Lower lobe of right lung (tissue), 2 donors: ENCODE measurements around the gene OR2T27. TPM values are rescaled to one million over a fixed set of nuclear protein-coding genes. Genes with fewer than 3 reads are reported as not detected.
"Not testable (repeated sequence)": the region's sequence is repeated elsewhere in the genome, so short reads cannot be mapped to it uniquely, and the experiment has no call there.

Source experiments
- ATAC-seq, 2 donors: fragments of 200-7000 bp; cut with Tn5 transposase; one replicate each; pipeline ENCODE4 v1.9.1; 2020 to 2022; ENCODE audit warnings: mild to moderate bottlenecking in 2 of 2, moderate library complexity in 2 of 2
- DNase-seq: peaks from one replicate; pipeline ENCODE4 v3.0.0-alpha.2; 2020
- H3K27ac ChIP-seq: fragments of 200-600 bp; one replicate; pipeline ENCODE4 v1.8.0; 2022
- H3K27me3 ChIP-seq: fragments of 200-600 bp; one replicate; pipeline ENCODE4 v1.8.0; 2022; ENCODE audit warnings: low read depth
- H3K36me3 ChIP-seq: fragments of 200-600 bp; one replicate; pipeline ENCODE4 v1.8.0; 2022; ENCODE audit warnings: mild to moderate bottlenecking
- H3K4me1 ChIP-seq: fragments of 200-600 bp; one replicate; pipeline ENCODE4 v1.8.0; 2022
- H3K4me3 ChIP-seq: fragments of 200-600 bp; one replicate; pipeline ENCODE4 v1.8.0; 2022; ENCODE audit warnings: mild to moderate bottlenecking
- H3K9me3 ChIP-seq: fragments of 200-600 bp; one replicate; pipeline ENCODE4 v1.8.0; 2022
- intact Hi-C: fragments of 100-400 bp; cut with DNase I; formaldehyde crosslinking; loops from one replicate; pipeline ENCODE4 v1.11.0; 2022
- long read RNA-seq: library from polyadenylated mRNA; unstranded; transcript quantifications from one replicate; pipeline ENCODE4 v2.0.0, GENCODE V29; 2021
- total RNA-seq: library from RNA; stranded (reverse); fragmentation: NEBNext Ultra II Directional; extraction: Animal tissue kit (Norgen Biotek cat#: 25700); gene quantifications from one replicate; pipeline ENCODE4 v1.2.1, GENCODE V29; 2021
- TF ChIP-seq, protein P1 (sequence below): fragments of 200-600 bp; IDR thresholded peaks from one replicate; pipeline ENCODE4 v1.8.0; 2022; ENCODE audit warnings: antibody characterized with exemption, mild to moderate bottlenecking
- donor health status: DM: no; HTN: yes; CAD: no; lungs with severe emphysema.

Gene OR2T27, protein sequence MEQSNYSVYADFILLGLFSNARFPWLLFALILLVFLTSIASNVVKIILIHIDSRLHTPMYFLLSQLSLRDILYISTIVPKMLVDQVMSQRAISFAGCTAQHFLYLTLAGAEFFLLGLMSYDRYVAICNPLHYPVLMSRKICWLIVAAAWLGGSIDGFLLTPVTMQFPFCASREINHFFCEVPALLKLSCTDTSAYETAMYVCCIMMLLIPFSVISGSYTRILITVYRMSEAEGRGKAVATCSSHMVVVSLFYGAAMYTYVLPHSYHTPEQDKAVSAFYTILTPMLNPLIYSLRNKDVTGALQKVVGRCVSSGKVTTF
- not detected for total RNA-seq
- long read RNA-seq, result 0 reads

- DNase-seq, H3K27ac ChIP-seq, H3K9me3 ChIP-seq, ATAC-seq, H3K36me3 ChIP-seq, H3K4me1 ChIP-seq, intact Hi-C loops, H3K27me3 ChIP-seq, H3K4me3 ChIP-seq: not testable (repeated sequence)
Measured at GRCh38 chr1:248655354-248655753, at the start of gene OR2T27. Gene OR2T27, minus strand, starts transcription at chr1:248655528. Its CDS starts 4,644 bp downstream, at chr1:248650884.

- H3K27me3 ChIP-seq, result no peaks in the 10 kb centered on the region
- intact Hi-C loops, result no loop called here
Measured at GRCh38 chr1:248704606-248705005, 49.3 kb upstream of the OR2T27 start.

DNA sequence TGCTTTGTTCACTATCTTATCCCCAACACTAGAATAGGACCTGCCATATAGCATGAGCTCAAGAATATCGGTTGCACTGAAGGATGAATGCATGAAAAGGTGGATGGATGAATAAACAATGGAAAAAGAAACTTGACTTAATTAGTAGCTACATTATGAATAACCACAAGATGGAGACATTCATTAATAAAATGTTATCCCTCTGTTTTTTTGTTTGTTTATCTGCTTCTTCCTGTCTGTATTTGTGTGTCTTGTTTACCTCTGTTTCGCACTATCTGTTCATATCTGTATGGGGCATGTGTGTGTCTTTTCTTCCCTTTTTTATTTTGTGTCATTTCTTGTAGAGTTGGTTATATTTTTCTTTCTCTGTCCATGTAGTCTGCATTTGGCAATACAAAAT, 48.3 kb upstream of the OR2T27 start:
- no peak for ATAC-seq
- intact Hi-C loops, result no loop called here
- H3K27ac ChIP-seq, result no peak overlapping the region

More at GRCh38 chr1:248704606-248705005, 49.3 kb upstream of the OR2T27 start:
- no peaks in the 10 kb centered on the region for H3K36me3 ChIP-seq
- H3K4me3 ChIP-seq, result no peak overlapping the region
- no peaks in the 10 kb centered on the region for H3K9me3 ChIP-seq
- H3K27ac ChIP-seq, result no peak overlapping the region
- DNase-seq (no peak), ATAC-seq (no peak)
- peaks cover under 1% of the 10 kb centered on the region for H3K4me1 ChIP-seq
- TF ChIP-seq, protein P1, sequence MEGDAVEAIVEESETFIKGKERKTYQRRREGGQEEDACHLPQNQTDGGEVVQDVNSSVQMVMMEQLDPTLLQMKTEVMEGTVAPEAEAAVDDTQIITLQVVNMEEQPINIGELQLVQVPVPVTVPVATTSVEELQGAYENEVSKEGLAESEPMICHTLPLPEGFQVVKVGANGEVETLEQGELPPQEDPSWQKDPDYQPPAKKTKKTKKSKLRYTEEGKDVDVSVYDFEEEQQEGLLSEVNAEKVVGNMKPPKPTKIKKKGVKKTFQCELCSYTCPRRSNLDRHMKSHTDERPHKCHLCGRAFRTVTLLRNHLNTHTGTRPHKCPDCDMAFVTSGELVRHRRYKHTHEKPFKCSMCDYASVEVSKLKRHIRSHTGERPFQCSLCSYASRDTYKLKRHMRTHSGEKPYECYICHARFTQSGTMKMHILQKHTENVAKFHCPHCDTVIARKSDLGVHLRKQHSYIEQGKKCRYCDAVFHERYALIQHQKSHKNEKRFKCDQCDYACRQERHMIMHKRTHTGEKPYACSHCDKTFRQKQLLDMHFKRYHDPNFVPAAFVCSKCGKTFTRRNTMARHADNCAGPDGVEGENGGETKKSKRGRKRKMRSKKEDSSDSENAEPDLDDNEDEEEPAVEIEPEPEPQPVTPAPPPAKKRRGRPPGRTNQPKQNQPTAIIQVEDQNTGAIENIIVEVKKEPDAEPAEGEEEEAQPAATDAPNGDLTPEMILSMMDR, result no peak

GRCh38 chr1:248702714-248703113, 47.4 kb upstream of the OR2T27 start, which contains the start of gene OR14I1:
Gene OR14I1, minus strand, starts transcription at chr1:248702766.
- DNase-seq, result no peak
- Histone ChIP-seq H3K36me3 (no peaks in the 10 kb centered on the region), H3K27ac (no peak within 1 kb of the TSS), H3K27me3 (no peaks in the 10 kb centered on the region), H3K4me3 (no peak within 1 kb of the TSS), H3K4me1 (no peaks in the 10 kb centered on the region), H3K9me3 (no peaks in the 10 kb centered on the region)
- intact Hi-C loops, result no loop called here
- TF ChIP-seq, protein P1, result no peak
- ATAC-seq, result no peak

More for the DNA sequence above, 48.3 kb upstream of the OR2T27 start:
- Histone ChIP-seq H3K9me3 (no peaks in the 10 kb centered on the region), H3K36me3 (no peaks in the 10 kb centered on the region), H3K4me3 (no peak overlapping the region), H3K4me1 (no peaks in the 10 kb centered on the region), H3K27me3 (no peaks in the 10 kb centered on the region)
- TF ChIP-seq, protein P1, result no peak
- DNase-seq, result no peak

GRCh38 chr1:248699099-248699498, 43.8 kb upstream of the OR2T27 start:
- Histone ChIP-seq H3K27me3 (no peaks in the 10 kb centered on the region), H3K4me3 (no peak overlapping the region), H3K36me3 (no peaks in the 10 kb centered on the region), H3K4me1 (peaks cover 5% of the 10 kb centered on the region), H3K9me3 (no peaks in the 10 kb centered on the region), H3K27ac (no peak overlapping the region)
- intact Hi-C loops, result no loop called here
- ATAC-seq, result no peak
- DNase-seq, result no peak
- TF ChIP-seq, protein P1, result no peak

DNA sequence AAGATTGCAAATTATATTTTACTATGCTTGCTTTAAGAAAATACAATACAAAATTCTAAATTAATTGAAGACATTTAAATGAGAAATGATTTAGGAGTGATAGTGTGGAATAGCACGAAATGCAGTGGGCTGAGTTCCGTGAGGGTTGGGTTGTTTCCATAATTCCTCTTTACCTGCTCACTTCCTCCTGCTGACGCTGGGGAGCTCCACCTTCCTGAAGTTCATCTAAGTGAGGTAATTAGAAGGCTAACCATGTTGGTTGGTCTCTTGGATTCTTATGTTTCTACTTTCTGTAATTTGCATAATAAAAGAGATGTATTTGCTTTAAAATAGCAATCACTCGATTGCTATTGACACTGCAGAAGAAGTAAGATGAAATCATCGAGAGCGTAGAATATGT, 42.6 kb upstream of the OR2T27 start:
- TF ChIP-seq, protein P1, result no peak
- H3K9me3 ChIP-seq, result no peaks in the 10 kb centered on the region
- H3K4me3 ChIP-seq, result no peak overlapping the region
- intact Hi-C loops, result no loop called here
- no peaks in the 10 kb centered on the region for H3K36me3 ChIP-seq
- no peak for DNase-seq
- no peaks in the 10 kb centered on the region for H3K27me3 ChIP-seq
- no peak overlapping the region for H3K27ac ChIP-seq
- H3K4me1 ChIP-seq, result peaks cover 5% of the 10 kb centered on the region
- ATAC-seq, result no peak
